KBM-7 (cell line): ENCODE measurements around the gene PROSER3.

Experiments used
- DNase-seq: peaks from one replicate; pipeline ENCODE4 v3.0.0-alpha.2; 2015
- in situ Hi-C: fragments of 300-500 bp; cut with MboI; formaldehyde crosslinking; loops from 2 replicates; pipeline ENCODE4 v1.14.3; 2020; ENCODE audit warnings: low sequenced_read_pairs, low pct_unique_long_range_greater_than_20kb, mixed read lengths

The PROSER3 gene

GRCh38 chr19:35757749-35758608 is at the start of gene PROSER3:
PROSER3 (plus strand) TSS chr19:35758176; CDS start chr19:35758216, 40 bp downstream.
- DNase-seq, result peak; percentile 100
- in situ Hi-C loops, result no loop called here

GRCh38 chr19:35708391-35708790 is 49.6 kb upstream of the PROSER3 start:
- no peak for DNase-seq
- in situ Hi-C loops, result no loop called here

- in situ Hi-C loops, result no loop called here
- no peak for DNase-seq
Measured at GRCh38 chr19:35710784-35711723, 46.9 kb upstream of the PROSER3 start.

- in situ Hi-C loops, result no loop called here
- DNase-seq, result no peak
Measured at GRCh38 chr19:35712567-35713505, 45.1 kb upstream of the PROSER3 start.

GRCh38 chr19:35713506-35713850 is 44.5 kb upstream of the PROSER3 start:
- no peak for DNase-seq

GRCh38 chr19:35713904-35714495 is 44.0 kb upstream of the PROSER3 start:
- DNase-seq, result no peak
- in situ Hi-C loops, result no loop called here

More at GRCh38 chr19:35713506-35713850, 44.5 kb upstream of the PROSER3 start:
- in situ Hi-C loops, result no loop called here

- in situ Hi-C loops, result no loop called here
- DNase-seq, result no peak
Measured at GRCh38 chr19:35714601-35715354, 43.2 kb upstream of the PROSER3 start.

GRCh38 chr19:35715355-35715809 is 42.6 kb upstream of the PROSER3 start:
- DNase-seq, result no peak
- in situ Hi-C loops, result no loop called here

GRCh38 chr19:35715981-35716800 is 41.8 kb upstream of the PROSER3 start:
- in situ Hi-C loops, result no loop called here
- no peak for DNase-seq

- in situ Hi-C loops, result no loop called here
Measured at GRCh38 chr19:35716801-35717664, 40.9 kb upstream of the PROSER3 start.

GRCh38 chr19:35717665-35718344 is 40.2 kb upstream of the PROSER3 start, which contains the start of gene KMT2B:
KMT2B (plus strand) TSS chr19:35718003; CDS start chr19:35718019, 16 bp downstream.
- DNase-seq, result no peak

More at GRCh38 chr19:35716801-35717664, 40.9 kb upstream of the PROSER3 start:
- DNase-seq, result peak; percentile 98

GRCh38 chr19:35718345-35719041 is 39.5 kb upstream of the PROSER3 start:
- DNase-seq, result peak; percentile 22
- in situ Hi-C loops, result no loop called here

More at GRCh38 chr19:35717665-35718344, 40.2 kb upstream of the PROSER3 start, which contains the start of gene KMT2B:
- in situ Hi-C loops, result no loop called here

- DNase-seq, result no peak
- in situ Hi-C loops, result no loop called here
Measured at GRCh38 chr19:35719402-35720162, 38.4 kb upstream of the PROSER3 start.

- DNase-seq, result no peak
- in situ Hi-C loops, result no loop called here
Measured at GRCh38 chr19:35720163-35720524, 37.8 kb upstream of the PROSER3 start.
